Muscle of leg (tissue), 16 donors: ENCODE results near the gene TRAF3. TPM values are rescaled to one million over a fixed set of nuclear protein-coding genes. Genes with fewer than 3 reads are reported as not detected.

ENCODE experiments used
- DNase-seq: peaks from one replicate; pipeline ENCODE4 v3.0.0; 2013
- H3K27ac ChIP-seq: one replicate; pipeline ENCODE4 v1.5.1; 2013; ENCODE audit warnings: mild to moderate bottlenecking, low read length, control low read depth
- H3K27me3 ChIP-seq: one replicate; pipeline ENCODE4 v1.6.1; 2013; ENCODE audit warnings: low read length; ENCODE audit not compliant: control insufficient read depth, insufficient read depth
- H3K36me3 ChIP-seq: one replicate; pipeline ENCODE4 v1.6.1; 2013; ENCODE audit warnings: low read length; ENCODE audit not compliant: control insufficient read depth, insufficient read depth
- H3K4me1 ChIP-seq: one replicate; pipeline ENCODE4 v1.6.1; 2013; ENCODE audit warnings: low read length; ENCODE audit not compliant: control insufficient read depth, insufficient read depth
- H3K4me3 ChIP-seq: one replicate; pipeline ENCODE4 v1.5.1; 2013; ENCODE audit warnings: low read length, control low read depth
- H3K9me3 ChIP-seq: replicated peaks from 2 replicates; pipeline ENCODE4 v1.6.1; 2013; ENCODE audit warnings: low read depth, low read length; ENCODE audit not compliant: control insufficient read depth
- WGBS: methylation state at CpG from one replicate; pipeline ENCODE4 v1.1.5; 2013; ENCODE audit warnings: missing lambda C conversion rate; ENCODE audit not compliant: insufficient coverage; 5-methylcytosine and 5-hydroxymethylcytosine counted together
- long read RNA-seq, 11 donors: transcript quantifications; one replicate each; lab custom pipeline, GENCODE V29; 2026
- polyA plus RNA-seq, 8 donors: library from polyadenylated mRNA; unstranded; fragments of 120-200 nt; gene quantifications; one replicate each; pipeline versions ENCODE4 v1.2.1 to v1.2.3, GENCODE V29; 2013; ENCODE audit warnings: inconsistent platforms in 1 of 8, low replicate concordance in 1 of 8; ENCODE audit not compliant: insufficient read length in 8 of 8, insufficient read depth in 1 of 8
- total RNA-seq: library from RNA; stranded (reverse); fragments of 120-200 nt; gene quantifications from one replicate; pipeline ENCODE4 v1.2.4, GENCODE V29; 2013

Gene TRAF3, protein sequence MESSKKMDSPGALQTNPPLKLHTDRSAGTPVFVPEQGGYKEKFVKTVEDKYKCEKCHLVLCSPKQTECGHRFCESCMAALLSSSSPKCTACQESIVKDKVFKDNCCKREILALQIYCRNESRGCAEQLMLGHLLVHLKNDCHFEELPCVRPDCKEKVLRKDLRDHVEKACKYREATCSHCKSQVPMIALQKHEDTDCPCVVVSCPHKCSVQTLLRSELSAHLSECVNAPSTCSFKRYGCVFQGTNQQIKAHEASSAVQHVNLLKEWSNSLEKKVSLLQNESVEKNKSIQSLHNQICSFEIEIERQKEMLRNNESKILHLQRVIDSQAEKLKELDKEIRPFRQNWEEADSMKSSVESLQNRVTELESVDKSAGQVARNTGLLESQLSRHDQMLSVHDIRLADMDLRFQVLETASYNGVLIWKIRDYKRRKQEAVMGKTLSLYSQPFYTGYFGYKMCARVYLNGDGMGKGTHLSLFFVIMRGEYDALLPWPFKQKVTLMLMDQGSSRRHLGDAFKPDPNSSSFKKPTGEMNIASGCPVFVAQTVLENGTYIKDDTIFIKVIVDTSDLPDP
- 9.4 TPM for total RNA-seq
- polyA plus RNA-seq: 10 to 100 TPM; 10.0 to 19.7 (median 13.8) TPM
- long read RNA-seq, donor 1: 0 reads
- long read RNA-seq, donor 2: 0 reads
- long read RNA-seq, donor 3, full-length matches to known transcripts: 2 of 2 reads
- long read RNA-seq, donor 3, partial matches to known transcripts: 0 of 2 reads
- long read RNA-seq, donor 3, other reads (novel, unspliced or antisense): 0 of 2 reads
- long read RNA-seq, donor 4, partial matches to known transcripts: 0 of 3 reads
- long read RNA-seq, donor 4, other reads (novel, unspliced or antisense): 0 of 3 reads
- long read RNA-seq, donor 5, transcript TRAF3-203 (12 exons, 2,459 nt): major isoform, 5 of 10 reads
- long read RNA-seq, donor 5, partial matches to known transcripts: 5 of 10 reads
- long read RNA-seq, donor 5, other reads (novel, unspliced or antisense): 0 of 10 reads
- long read RNA-seq, donor 6, partial matches to known transcripts: 0 of 1 reads
- long read RNA-seq, donor 6, other reads (novel, unspliced or antisense): 0 of 1 reads
- long read RNA-seq, donor 7: 0 reads
- long read RNA-seq, donor 8: 0 reads
- long read RNA-seq, donor 9, partial matches to known transcripts: 0 of 1 reads
- long read RNA-seq, donor 9, other reads (novel, unspliced or antisense): 0 of 1 reads
- long read RNA-seq, donor 10: 0 reads
- long read RNA-seq, donor 11, partial matches to known transcripts: 0 of 2 reads
- long read RNA-seq, donor 11, other reads (novel, unspliced or antisense): 0 of 2 reads

DNA sequence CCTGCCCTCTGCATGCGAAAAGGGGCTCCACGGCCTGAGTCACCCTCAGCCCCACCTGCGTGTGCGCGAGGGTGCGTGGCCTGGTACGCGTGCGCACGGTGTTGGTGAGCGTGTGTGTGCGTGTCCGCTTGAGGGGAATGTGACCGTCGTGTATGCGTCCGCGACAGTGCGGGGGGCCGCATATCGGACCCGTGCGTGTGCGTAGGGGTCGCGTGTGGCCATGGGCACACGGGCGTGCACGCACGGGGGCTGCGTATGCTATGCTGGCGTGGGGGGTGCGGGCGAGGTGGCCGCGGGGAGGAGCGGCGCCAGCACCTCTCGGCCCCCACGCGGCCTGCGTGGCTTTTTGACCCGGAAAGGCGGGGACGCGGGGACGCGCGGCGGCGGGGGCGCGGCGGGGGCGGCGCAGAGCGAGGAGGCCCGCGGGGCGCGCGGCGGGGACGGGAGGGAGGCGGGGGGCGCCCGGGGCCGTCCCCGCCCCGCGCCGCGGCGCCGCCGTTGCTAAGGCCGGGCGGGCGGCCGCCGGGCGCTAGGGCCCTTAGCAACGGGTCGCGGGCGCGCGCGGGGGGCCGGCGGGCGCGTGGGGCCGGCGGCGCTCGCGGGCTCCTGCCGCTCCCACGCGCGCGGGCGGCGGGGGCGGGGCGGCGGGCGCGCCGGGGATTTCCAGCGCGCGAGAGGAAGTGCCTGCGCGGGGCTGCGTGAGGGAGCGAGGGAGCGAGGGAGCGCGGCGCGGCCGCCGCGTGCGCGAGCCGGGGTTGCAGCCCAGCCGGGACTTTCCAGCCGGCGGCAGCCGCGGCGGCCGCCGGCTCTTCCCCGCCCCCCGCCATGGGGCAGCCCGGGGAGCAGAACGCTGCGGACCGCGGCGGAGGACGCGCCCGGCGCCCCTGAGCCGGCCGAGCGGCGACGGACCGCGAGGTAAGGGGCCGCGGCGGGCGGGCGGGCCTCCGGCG is at the start of gene TRAF3:
TSS of gene TRAF3 (plus strand) at position 689 of the 950 bp plus-strand sequence. CDS start 92,753 bp downstream, outside the sequence.
- Histone ChIP-seq H3K4me1 (peaks cover 14% of the 10 kb centered on the region), H3K27ac (peak within 1 kb of the TSS; percentile 59), H3K9me3 (no peaks in the 10 kb centered on the region), H3K4me3 (peak within 1 kb of the TSS; percentile 43), H3K27me3 (no peaks in the 10 kb centered on the region), H3K36me3 (no peaks in the 10 kb centered on the region)
- peak; percentile 84 for DNase-seq
- 11% methylated on average over 137 of the region's 163 CpGs for WGBS

DNA sequence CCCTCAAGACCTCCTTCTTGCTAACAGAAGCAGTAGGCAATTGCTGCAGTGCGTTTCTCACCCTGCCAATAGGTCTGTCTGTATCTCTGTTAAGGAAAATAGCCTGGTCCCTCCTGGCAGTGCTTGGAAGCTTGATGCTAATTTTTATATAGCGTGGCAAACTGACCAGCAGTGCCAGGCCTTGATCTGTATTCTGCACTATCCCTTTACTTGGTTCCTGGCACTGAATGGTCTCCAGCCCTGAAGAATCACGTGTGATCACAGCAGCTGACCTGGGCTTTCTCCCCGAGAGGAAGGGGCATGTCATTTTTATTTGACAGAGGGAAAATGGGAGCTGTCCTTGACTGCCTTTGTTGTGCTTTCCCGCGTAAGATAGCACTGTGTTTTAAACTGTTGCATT is 48.7 kb upstream of the TRAF3 start:
- H3K4me3 ChIP-seq: no peak overlapping the region
- peaks cover 17% of the 10 kb centered on the region for H3K4me1 ChIP-seq
- H3K27ac ChIP-seq: no peak overlapping the region
- WGBS: 91% methylated on average over 4 of the region's 6 CpGs
- H3K27me3 ChIP-seq: no peaks in the 10 kb centered on the region
- peaks cover 58% of the 10 kb centered on the region for H3K36me3 ChIP-seq
- no peak for DNase-seq
- no peaks in the 10 kb centered on the region for H3K9me3 ChIP-seq

DNA sequence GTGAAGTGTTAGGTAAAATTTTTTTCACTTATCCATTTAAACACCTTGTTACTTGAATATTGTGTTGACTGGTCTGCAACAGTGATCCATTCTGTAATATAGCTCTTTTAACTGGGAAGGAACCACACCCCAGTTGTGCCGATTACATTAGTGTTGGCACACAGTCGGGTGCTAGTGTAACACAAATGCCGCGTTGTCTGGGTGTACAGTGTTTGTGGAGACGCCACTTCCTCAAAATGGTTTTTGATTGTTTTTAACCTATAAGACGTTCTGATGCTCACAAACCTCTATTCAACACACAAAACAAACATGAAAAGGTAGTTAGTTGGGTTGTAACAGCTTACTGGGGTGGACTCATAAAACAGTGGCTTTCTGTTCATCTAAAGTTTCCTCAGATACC is 48.0 kb upstream of the TRAF3 start:
- Histone ChIP-seq H3K4me3 (no peak overlapping the region), H3K27ac (no peak overlapping the region), H3K27me3 (no peaks in the 10 kb centered on the region), H3K36me3 (peaks cover 60% of the 10 kb centered on the region), H3K9me3 (no peaks in the 10 kb centered on the region), H3K4me1 (peaks cover 17% of the 10 kb centered on the region)
- 85% methylated on average over 2 of the region's 6 CpGs for WGBS
- no peak for DNase-seq

DNA sequence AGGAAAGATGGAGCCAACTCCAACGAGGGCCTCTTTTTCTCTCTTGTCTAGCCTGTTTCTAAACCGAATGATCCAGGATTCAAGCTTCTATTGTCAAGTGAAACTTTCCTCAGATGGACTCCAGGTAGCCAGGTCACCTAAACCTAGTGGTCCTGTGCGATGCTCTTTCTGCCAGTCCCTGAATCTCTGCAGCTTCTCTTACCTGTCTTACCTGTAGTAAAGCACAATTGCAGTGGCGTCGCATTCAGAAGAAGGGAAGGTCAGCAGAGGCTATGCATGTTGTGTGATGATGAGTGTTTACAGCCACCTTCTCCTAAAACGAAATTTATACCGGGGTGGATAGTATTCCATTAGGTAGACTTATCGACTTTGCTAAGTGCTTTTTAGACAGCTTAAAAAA is 47.4 kb upstream of the TRAF3 start:
- no peak overlapping the region for H3K27ac ChIP-seq
- peaks cover 58% of the 10 kb centered on the region for H3K36me3 ChIP-seq
- 74% methylated on average over 3 of the region's 8 CpGs for WGBS
- DNase-seq: no peak
- no peaks in the 10 kb centered on the region for H3K27me3 ChIP-seq
- H3K9me3 ChIP-seq: no peaks in the 10 kb centered on the region
- peaks cover 17% of the 10 kb centered on the region for H3K4me1 ChIP-seq
- no peak overlapping the region for H3K4me3 ChIP-seq

DNA sequence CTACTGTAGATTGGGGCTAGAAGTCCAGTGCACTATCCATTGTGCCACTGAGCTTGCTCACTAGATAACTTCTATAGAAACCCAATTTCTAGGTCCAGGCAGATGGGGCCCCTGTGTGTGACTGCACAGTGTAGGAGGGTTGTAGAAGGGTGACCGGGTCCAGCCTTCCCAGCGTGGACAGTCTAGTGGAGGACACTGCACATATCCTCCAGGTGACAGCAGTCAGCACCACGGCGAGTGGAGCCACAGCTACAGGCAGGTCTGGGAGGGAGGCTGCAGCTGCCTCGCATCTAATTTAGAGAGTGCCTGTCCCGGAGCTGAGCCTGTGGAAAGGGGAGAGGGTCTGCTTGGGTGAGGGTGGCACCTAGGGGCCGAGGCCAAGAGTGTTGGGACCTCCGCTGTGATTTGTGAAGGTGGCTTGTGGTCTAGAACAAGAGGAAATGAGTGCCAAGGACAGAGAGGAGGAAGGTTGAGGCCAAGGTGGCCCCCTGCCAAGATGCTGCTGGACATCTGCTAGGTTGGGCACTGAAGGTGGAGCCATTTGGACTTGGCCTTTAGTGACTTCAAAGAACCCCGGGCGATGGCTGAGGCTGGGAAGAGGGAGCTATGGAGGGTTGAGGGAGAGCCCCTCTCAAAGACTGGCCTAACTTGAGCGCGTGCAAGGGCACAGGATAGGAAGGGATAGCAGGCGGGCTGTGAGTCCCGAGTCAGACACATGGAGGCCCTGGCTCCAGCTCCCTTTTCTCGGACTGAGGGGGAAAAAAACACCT is 46.0 kb upstream of the TRAF3 start:
- no peak overlapping the region for H3K4me3 ChIP-seq
- H3K9me3 ChIP-seq: no peaks in the 10 kb centered on the region
- H3K27ac ChIP-seq: peak overlapping the region; percentile 9
- no peak for DNase-seq
- peaks cover 17% of the 10 kb centered on the region for H3K4me1 ChIP-seq
- no peaks in the 10 kb centered on the region for H3K27me3 ChIP-seq
- 91% methylated on average over 11 of the region's 15 CpGs for WGBS
- H3K36me3 ChIP-seq: peaks cover 54% of the 10 kb centered on the region

DNA sequence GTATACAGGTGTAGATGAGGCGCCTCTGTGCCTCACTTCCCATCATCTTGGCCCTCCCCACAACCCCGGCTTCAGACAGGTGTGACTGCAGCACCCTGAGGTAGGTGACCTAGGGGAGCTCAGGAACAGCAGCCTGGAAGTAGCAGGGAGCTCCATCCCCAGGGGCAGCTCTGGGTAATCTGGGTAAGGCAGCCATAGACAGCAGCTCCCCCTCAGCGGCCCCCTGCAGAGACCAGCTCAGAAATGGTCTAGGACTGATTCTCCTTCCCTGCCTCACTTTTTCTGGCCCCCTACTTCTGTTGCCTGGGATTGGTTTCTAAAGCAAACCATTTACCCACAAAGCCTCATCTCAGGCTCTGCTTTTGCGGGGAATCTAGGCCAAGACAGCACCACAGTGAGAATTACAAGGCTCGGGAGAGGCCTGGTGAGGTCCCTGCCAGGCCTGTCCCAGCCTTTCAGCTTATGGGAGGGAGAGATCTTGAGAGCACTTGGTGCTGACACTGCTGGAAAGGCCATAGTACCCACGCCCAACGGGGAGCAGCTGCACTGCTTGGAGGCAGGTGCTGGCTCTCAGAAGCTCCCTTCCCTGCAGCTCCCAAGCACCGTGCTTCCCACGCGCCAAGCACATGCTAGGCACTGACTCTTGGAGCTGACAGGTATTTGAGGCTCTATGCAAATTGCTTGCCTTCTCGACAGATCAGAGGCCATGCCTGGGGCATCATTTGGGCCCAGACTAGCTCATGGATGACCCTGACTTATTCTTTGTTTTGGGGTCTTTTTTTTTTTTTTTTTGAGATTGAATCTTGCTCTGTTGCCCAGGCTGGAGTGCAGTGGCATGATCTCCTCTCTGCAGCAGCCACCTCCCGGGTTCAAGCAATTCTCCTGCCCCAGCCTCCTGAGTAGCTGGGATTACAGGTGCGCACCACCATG is 45.1 kb upstream of the TRAF3 start:
- WGBS: 83% methylated on average over 9 of the region's 13 CpGs
- H3K9me3 ChIP-seq: no peaks in the 10 kb centered on the region

DNA sequence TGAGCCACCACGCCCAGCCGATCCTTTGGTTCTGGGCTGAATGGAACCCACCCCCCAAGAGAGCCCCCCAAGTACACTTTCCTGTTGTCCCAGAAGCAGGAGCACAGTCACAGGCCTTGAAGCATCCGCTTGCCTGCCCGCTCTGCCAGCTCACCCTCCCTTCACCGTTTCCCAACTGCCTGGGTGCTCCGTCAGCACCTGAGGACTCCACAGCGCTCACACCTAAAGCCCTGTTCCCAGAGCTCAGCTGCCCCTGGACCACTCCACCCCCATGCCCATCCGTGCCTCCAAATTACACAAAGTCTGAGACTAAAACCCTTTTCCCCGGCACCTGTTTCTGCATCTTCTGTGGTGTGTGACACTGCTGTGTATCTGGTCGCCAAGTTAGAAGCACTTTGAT is 44.3 kb upstream of the TRAF3 start:
- Histone ChIP-seq H3K27ac (no peak overlapping the region), H3K36me3 (peaks cover 44% of the 10 kb centered on the region), H3K4me1 (peaks cover 20% of the 10 kb centered on the region), H3K27me3 (no peaks in the 10 kb centered on the region), H3K4me3 (no peak overlapping the region), H3K9me3 (no peaks in the 10 kb centered on the region)
- no peak for DNase-seq
- 96% methylated on average over 8 of the region's 10 CpGs for WGBS

More for the DNA sequence above, 45.1 kb upstream of the TRAF3 start:
- peak overlapping the region; percentile 9 for H3K27ac ChIP-seq
- peaks cover 46% of the 10 kb centered on the region for H3K36me3 ChIP-seq
- H3K4me3 ChIP-seq: no peak overlapping the region
- DNase-seq: peak; percentile 38
- H3K4me1 ChIP-seq: peaks cover 17% of the 10 kb centered on the region
- H3K27me3 ChIP-seq: no peaks in the 10 kb centered on the region

DNA sequence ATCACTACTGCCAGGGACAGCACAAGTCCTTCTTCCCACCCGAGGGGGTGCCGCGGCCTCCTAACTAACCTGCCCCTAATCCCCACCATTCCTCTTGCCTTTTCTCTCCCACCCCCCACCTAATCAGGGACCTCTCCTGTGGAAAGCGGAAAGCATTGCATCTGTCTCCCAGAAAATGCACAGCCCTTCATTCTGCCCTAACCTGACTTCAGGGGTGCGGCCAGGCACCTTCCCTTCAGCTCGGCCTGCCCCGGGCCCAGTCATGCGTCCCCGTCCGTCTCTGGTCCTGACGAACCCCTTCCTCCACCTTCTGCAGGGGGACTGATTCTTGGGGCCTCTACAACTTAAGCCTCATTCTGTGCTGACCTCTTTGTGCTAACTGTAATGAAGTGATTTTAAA is 43.9 kb upstream of the TRAF3 start:
- H3K36me3 ChIP-seq: peaks cover 45% of the 10 kb centered on the region
- H3K9me3 ChIP-seq: no peaks in the 10 kb centered on the region
- 84% methylated on average over 9 of the region's 11 CpGs for WGBS
- H3K4me1 ChIP-seq: peaks cover 23% of the 10 kb centered on the region
- no peak overlapping the region for H3K4me3 ChIP-seq
- H3K27me3 ChIP-seq: no peaks in the 10 kb centered on the region
- no peak overlapping the region for H3K27ac ChIP-seq
- DNase-seq: no peak
